Bronchial epithelial cell (primary cell): ENCODE data around the gene AKAIN1. TPM values are rescaled to one million over a fixed set of nuclear protein-coding genes. Genes with fewer than 3 reads are reported as not detected.

Source experiments
- DNase-seq: peaks from one replicate; pipeline ENCODE4 v3.0.0-alpha.2; 2010; ENCODE audit warnings: low read depth
- FAIRE-seq: peaks from 2 replicates; lab custom pipeline; 2011; peaks lifted over from hg19 to GRCh38; lab: Jason Lieb, UNC
- H3K27me3 ChIP-seq: 2 replicates; pipeline ENCODE4 v1.5.1; 2011; ENCODE audit warnings: low read length; ENCODE audit not compliant: control insufficient read depth, insufficient read depth
- H3K36me3 ChIP-seq: 2 replicates; pipeline ENCODE4 v1.5.1; 2011; ENCODE audit warnings: low read length; ENCODE audit not compliant: control insufficient read depth, insufficient read depth
- H3K4me3 ChIP-seq: 2 replicates; pipeline ENCODE4 v1.5.1; 2011; ENCODE audit warnings: mild to moderate bottlenecking, low read depth, low read length, control low read depth
- CTCF ChIP-seq: IDR thresholded peaks from 2 replicates; pipeline ENCODE4 v1.5.1; 2011; ENCODE audit warnings: mild to moderate bottlenecking, moderate library complexity, low read length, control low read depth, inconsistent platforms; ENCODE audit not compliant: insufficient read depth, severe bottlenecking
- total RNA-seq: library from RNA; depleted of rRNA; stranded (reverse); fragments of >200 nt; gene quantifications from 2 replicates; pipeline ENCODE4 v1.2.1, GENCODE V29; 2014

AKAIN1 gene
- total RNA-seq, 1 donor from 2014 or later, result not detected

DNA sequence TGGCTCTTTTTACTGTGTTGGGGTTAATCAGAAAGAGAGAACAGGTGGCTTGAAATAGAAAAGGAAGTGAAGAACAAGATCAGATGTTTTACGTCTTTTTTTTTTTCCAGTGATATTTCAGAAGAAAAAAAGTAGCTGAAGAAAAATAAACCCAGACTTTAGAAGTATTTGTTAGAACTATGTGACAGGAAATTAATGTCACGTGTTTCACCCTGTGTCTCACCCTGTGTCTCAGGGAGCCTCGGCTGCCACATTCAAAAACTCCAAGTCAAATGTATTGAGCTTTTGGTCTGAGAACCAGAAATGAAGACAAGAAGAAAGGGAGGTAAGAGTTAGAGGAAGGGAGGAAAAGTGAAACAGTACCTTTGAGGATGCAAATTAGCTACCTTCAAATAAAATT is 38.0 kb downstream of the AKAIN1 start:
- FAIRE-seq, result no peak
- Histone ChIP-seq H3K36me3 (no peaks in the 10 kb centered on the region), H3K4me3 (no peak overlapping the region)

GRCh38 chr18:5158587-5158986 is 38.5 kb downstream of the AKAIN1 start:
- no peaks in the 10 kb centered on the region for H3K27me3 ChIP-seq
- H3K4me3 ChIP-seq, result no peak overlapping the region
- H3K36me3 ChIP-seq, result no peaks in the 10 kb centered on the region
- FAIRE-seq, result no peak
- no peak for TF ChIP-seq CTCF
- no peak for DNase-seq

More for the DNA sequence above, 38.0 kb downstream of the AKAIN1 start:
- TF ChIP-seq CTCF, result no peak
- H3K27me3 ChIP-seq, result no peaks in the 10 kb centered on the region
- DNase-seq, result no peak

- no peak overlapping the region for H3K4me3 ChIP-seq
- FAIRE-seq, result no peak
- no peaks in the 10 kb centered on the region for H3K27me3 ChIP-seq
- no peak for DNase-seq
- H3K36me3 ChIP-seq, result no peaks in the 10 kb centered on the region
- TF ChIP-seq CTCF, result no peak
Observed at GRCh38 chr18:5158172-5158571, 38.9 kb downstream of the AKAIN1 start.

DNA sequence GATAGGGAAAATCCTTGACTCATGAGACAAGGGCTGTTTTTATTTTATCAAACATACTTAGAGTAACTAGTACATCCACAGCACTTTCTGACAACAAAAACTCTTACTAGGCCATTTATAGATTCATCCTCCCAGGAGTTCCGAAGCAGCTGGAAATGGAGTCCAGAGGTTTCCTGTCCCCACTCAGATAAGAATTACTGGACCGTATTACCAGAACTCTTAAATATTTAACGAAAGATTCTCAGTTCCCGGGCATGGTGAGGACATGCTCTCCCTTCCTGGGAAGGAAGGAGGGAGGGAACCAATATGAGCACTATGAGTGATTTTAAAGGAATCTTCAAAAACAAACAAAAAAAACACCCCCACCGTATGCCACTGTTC is 41.2 kb downstream of the AKAIN1 start:
- TF ChIP-seq CTCF, result no peak
- no peaks in the 10 kb centered on the region for H3K36me3 ChIP-seq
- FAIRE-seq (no peak), DNase-seq (no peak)
- no peaks in the 10 kb centered on the region for H3K27me3 ChIP-seq
- H3K4me3 ChIP-seq, result no peak overlapping the region

DNA sequence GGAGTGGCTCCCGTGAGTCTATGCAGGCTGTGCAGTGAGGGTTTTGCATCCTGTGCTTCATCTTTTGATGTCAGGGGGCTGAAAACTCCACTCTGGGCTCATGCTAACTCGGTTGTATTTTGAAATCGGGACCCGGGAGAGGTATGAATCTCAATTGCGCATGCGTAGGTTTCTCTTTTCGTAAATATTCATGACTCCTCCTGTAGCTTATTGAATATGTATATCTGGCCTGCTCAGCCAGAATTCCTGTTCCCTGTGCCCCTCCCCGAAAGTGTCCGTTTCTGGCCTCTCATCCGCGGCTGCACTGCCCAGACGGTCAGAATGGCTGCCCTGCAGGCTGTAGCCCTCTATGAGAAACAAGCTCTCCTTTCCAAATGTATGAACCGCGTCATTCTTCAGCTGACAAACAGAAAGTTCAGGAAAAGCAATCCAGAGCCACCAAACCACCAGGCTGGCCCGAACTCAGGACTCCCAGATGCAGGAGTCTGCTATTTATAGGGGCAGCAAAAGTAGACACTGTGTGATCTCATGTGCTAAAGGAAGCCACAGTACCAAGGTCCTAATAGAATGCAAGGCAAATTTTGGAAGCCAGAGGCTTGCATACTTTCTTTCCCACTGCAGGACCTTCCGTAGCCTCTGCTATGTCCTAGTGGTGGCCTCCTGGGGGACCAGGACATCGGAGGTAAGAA is 41.7 kb downstream of the AKAIN1 start:
- FAIRE-seq (no peak), DNase-seq (no peak)
- Histone ChIP-seq H3K4me3 (no peak overlapping the region), H3K36me3 (no peaks in the 10 kb centered on the region), H3K27me3 (no peaks in the 10 kb centered on the region)
- TF ChIP-seq CTCF, result no peak

GRCh38 chr18:5152343-5153020 is 44.6 kb downstream of the AKAIN1 start:
- no peaks in the 10 kb centered on the region for H3K27me3 ChIP-seq
- H3K4me3 ChIP-seq, result no peak overlapping the region
- TF ChIP-seq CTCF, result no peak
- no peaks in the 10 kb centered on the region for H3K36me3 ChIP-seq
- no peak for DNase-seq
- FAIRE-seq, result no peak
